ENCODE measurements around the gene MDK. TPM values are rescaled to one million over a fixed set of nuclear protein-coding genes. Genes with fewer than 3 reads are reported as not detected.
A peak's percentile ranks its signal among the peaks of the same experiment; 100 is the strongest.

MDK gene
- total RNA-seq, 3 donors from 2014 or later, result 103 to 672 (median 193) TPM

GRCh38 chr11:46383404-46383758 is 1.9 kb downstream of the MDK start:
- DNase-seq, result no peak
- intact Hi-C loops (cut with DNase I, micrococcal nuclease), result no loop called here
- Histone ChIP-seq H3K9me3 (no peaks in the 10 kb centered on the region), H3K36me3 (ENCODE audit: low read depth) (no peaks in the 10 kb centered on the region), H3K4me1 (ENCODE audit: low read depth) (peaks cover 21% of the 10 kb centered on the region), H3K4me3 (no peak overlapping the region)
- ATAC-seq, result no peak
- no peak for TF ChIP-seq CTCF (IDR thresholded peaks at IDR 0.05)

GRCh38 chr11:46383974-46384701 is 2.7 kb downstream of the MDK start:
- peak; percentile 66 for ATAC-seq
- Histone ChIP-seq H3K9me3 (no peaks in the 10 kb centered on the region), H3K36me3 (ENCODE audit: low read depth) (no peaks in the 10 kb centered on the region), H3K4me3 (no peak overlapping the region), H3K4me1 (ENCODE audit: low read depth) (peaks cover 21% of the 10 kb centered on the region)
- peak in 2 of 3 donors; percentile 59 to 67 for DNase-seq
- TF ChIP-seq CTCF (IDR thresholded peaks at IDR 0.05), result no peak
- intact Hi-C loops (cut with DNase I, micrococcal nuclease), result no loop called here

- peaks cover 31% of the 10 kb centered on the region for H3K4me1 ChIP-seq (ENCODE audit: low read depth)
- H3K36me3 ChIP-seq (ENCODE audit: low read depth), result no peaks in the 10 kb centered on the region
- DNase-seq (no peak), ATAC-seq (no peak)
- TF ChIP-seq CTCF (IDR thresholded peaks at IDR 0.05), result no peak
- H3K4me3 ChIP-seq, result no peak overlapping the region
- no peaks in the 10 kb centered on the region for H3K9me3 ChIP-seq
- intact Hi-C loops (cut with DNase I, micrococcal nuclease), result loop anchor here in 1 of 2 donors (5.0 kb wide), 1 partner anchor 147 kb away; no protein-coding TSS in a partner anchor
Observed at GRCh38 chr11:46385169-46386004, 3.9 kb downstream of the MDK start.

- TF ChIP-seq CTCF (IDR thresholded peaks at IDR 0.05), result no peak
- peaks cover 36% of the 10 kb centered on the region for H3K4me1 ChIP-seq (ENCODE audit: low read depth)
- H3K36me3 ChIP-seq (ENCODE audit: low read depth), result no peaks in the 10 kb centered on the region
- H3K4me3 ChIP-seq, result no peak overlapping the region
- DNase-seq (no peak), ATAC-seq (no peak)
- no peaks in the 10 kb centered on the region for H3K9me3 ChIP-seq
- intact Hi-C loops (cut with DNase I, micrococcal nuclease), result loop anchor here in 1 of 2 donors (5.0 kb wide), 1 partner anchor 146 kb away; no protein-coding TSS in a partner anchor
Observed at GRCh38 chr11:46386005-46386578, 4.6 kb downstream of the MDK start.

GRCh38 chr11:46386674-46387073 is 5.2 kb downstream of the MDK start:
- DNase-seq, result no peak
- Histone ChIP-seq H3K9me3 (no peaks in the 10 kb centered on the region), H3K4me1 (ENCODE audit: low read depth) (peaks cover 40% of the 10 kb centered on the region), H3K36me3 (ENCODE audit: low read depth) (no peaks in the 10 kb centered on the region), H3K4me3 (no peak overlapping the region)
- ATAC-seq, result no peak
- intact Hi-C loops (cut with DNase I, micrococcal nuclease), result loop anchor here in 1 of 2 donors (5.0 kb wide), 1 partner anchor 146 kb away; no protein-coding TSS in a partner anchor
- no peak for TF ChIP-seq CTCF (IDR thresholded peaks at IDR 0.05)
